Adrenal gland (tissue), 12 donors: Measurements from ENCODE around the gene BPIFB6. TPM values are rescaled to one million over a fixed set of nuclear protein-coding genes. Genes with fewer than 3 reads are reported as not detected.

Experiments used
- DNase-seq, 7 donors: peaks; one replicate each; pipeline ENCODE4 v3.0.0-alpha.2; 2019 to 2020
- H3K27ac ChIP-seq, 5 donors: fragments of 200-600 bp; sonication (generic) in 4 of 5; 1 replicate in 3 of 5; 2 replicates in 2 of 5; pipeline versions ENCODE4 v1.5.1 to v1.8.0; 2016 to 2020; ENCODE audit warnings: mild to moderate bottlenecking in 1 of 5
- H3K27me3 ChIP-seq: fragments of 200-600 bp; 2 replicates; pipeline ENCODE4 v1.8.0; 2021
- H3K36me3 ChIP-seq, 2 donors: fragments of 200-600 bp; replicated peaks in 1 of 2; 1 replicate in 1 of 2; 2 replicates in 1 of 2; pipeline versions ENCODE4 v1.5.1 to v1.8.0; 2018 to 2022
- H3K4me1 ChIP-seq, 2 donors: fragments of 200-600 bp; replicated peaks in 1 of 2; 1 replicate in 1 of 2; 2 replicates in 1 of 2; pipeline versions ENCODE4 v1.5.1 to v1.8.0; 2018 to 2021
- H3K4me3 ChIP-seq, 4 donors: fragments of 200-600 bp; sonication (generic) in 3 of 4; one replicate each; pipeline ENCODE4 v1.5.1; 2016 to 2018
- H3K9me3 ChIP-seq, 3 donors: fragments of 200-600 bp; sonication (generic) in 1 of 3; replicated peaks in 1 of 3; 1 replicate in 2 of 3; 2 replicates in 1 of 3; pipeline versions ENCODE4 v1.5.1 to v1.8.0; 2016 to 2021
- CTCF ChIP-seq, 6 experiments: fragments of 450-650 bp in 4 of 6; fragments of 200-600 bp in 2 of 6; sonication (generic) in 1 of 6; IDR thresholded peaks; 1 replicate in 5 of 6; 2 replicates in 1 of 6; pipeline versions ENCODE4 v1.5.1 to v1.8.0; 2016 to 2021; ENCODE audit warnings: antibody characterized with exemption in 6 of 6, mild to moderate bottlenecking in 2 of 6, moderate library complexity in 1 of 6
- POLR2A ChIP-seq, 2 donors: fragments of 450-650 bp; IDR thresholded peaks; one replicate each; pipeline ENCODE4 v1.6.1; 2017; ENCODE audit warnings: antibody characterized with exemption in 2 of 2, mild to moderate bottlenecking in 2 of 2, moderate library complexity in 1 of 2
- WGBS, 4 donors: extraction: QIAGEN DNeasy Blood & Tissue Kit in 2 of 4; methylation state at CpG; one replicate each; pipeline versions ENCODE4 v1.1.5 to v1.1.7; 2013 to 2017; 5-methylcytosine and 5-hydroxymethylcytosine counted together
- intact Hi-C, 2 donors: fragments of 100-400 bp; cut with DNase I; formaldehyde crosslinking; loops; one replicate each; pipeline versions ENCODE4 v1.14.1 to v1.15.0; 2022 to 2023
- polyA plus RNA-seq, 3 donors: library from polyadenylated mRNA; stranded (reverse); fragments of 200-250 nt in 2 of 3; fragments of 350-450 nt in 1 of 3; fragmentation: Illumina TruSeq in 1 of 3; extraction: RNeasy Lipid Tissue Mini Kit (QIAGEN cat#74804) in 1 of 3; gene quantifications; one replicate each; pipeline ENCODE4 v1.2.3, GENCODE V29; 2013 to 2014
- total RNA-seq, 9 donors: library from RNA; depleted of rRNA in 4 of 9; stranded (reverse); fragments of >200 nt in 4 of 9; fragments of 120-200 nt in 1 of 9; fragmentation: NEBNext Ultra II Directional in 1 of 9; extraction: Animal tissue kit (Norgen Biotek cat#: 25700) in 1 of 9; gene quantifications; one replicate each; pipeline versions ENCODE4 v1.1.0 to v1.2.4, GENCODE V29; 2013 to 2023
- donor health status: healthy with polysubstance abuse.
- donor health status: Bipolar disorder and iron deficiency.
- donor health status: DM: yes; HTN: yes; CAD: no.
- donor health status: DM: no; HTN: no; CAD: no.
- donor health status: DM: no; HTN: no; CAD: no.
- donor health status: DM: yes; HTN: yes; CAD: no.

Gene BPIFB6
- total and polyA plus RNA-seq, 12 donors, result not detected

- WGBS, 4 donors, result 65 to 77% (median 73%) methylated on average over 2 of the region's 2 CpGs
- no peaks in the 10 kb centered on the region for H3K36me3 ChIP-seq
- H3K27me3 ChIP-seq, result peaks cover 6% of the 10 kb centered on the region
- no peak for DNase-seq
- H3K4me1 ChIP-seq, result no peaks in the 10 kb centered on the region
- intact Hi-C loops, result no loop called here
- H3K4me3 ChIP-seq, result no peak overlapping the region
- TF ChIP-seq CTCF (IDR thresholded peaks at IDR 0.05) (no peak), POLR2A (IDR thresholded peaks at IDR 0.05) (no peak)
- no peak overlapping the region for H3K27ac ChIP-seq
- no peaks in the 10 kb centered on the region for H3K9me3 ChIP-seq
Observed at GRCh38 chr20:33072813-33073212, 41.4 kb downstream of the BPIFB6 start.

- Histone ChIP-seq H3K27me3 (peaks cover 7% of the 10 kb centered on the region), H3K36me3 (no peaks in the 10 kb centered on the region), H3K9me3 (no peaks in the 10 kb centered on the region), H3K27ac (no peak overlapping the region), H3K4me3 (no peak overlapping the region), H3K4me1 (no peaks in the 10 kb centered on the region)
- intact Hi-C loops, result no loop called here
- no peak for TF ChIP-seq POLR2A (IDR thresholded peaks at IDR 0.05)
- no peak for TF ChIP-seq CTCF (IDR thresholded peaks at IDR 0.05)
- WGBS, 4 donors, result 55 to 69% (median 61%) methylated on average over 2 of the region's 2 CpGs
- no peak for DNase-seq
Observed at GRCh38 chr20:33074675-33075074, 43.2 kb downstream of the BPIFB6 start.

- TF ChIP-seq POLR2A (IDR thresholded peaks at IDR 0.05), result no peak
- TF ChIP-seq CTCF (IDR thresholded peaks at IDR 0.05), result no peak
- peaks cover 7% of the 10 kb centered on the region for H3K27me3 ChIP-seq
- intact Hi-C loops, result no loop called here
- no peaks in the 10 kb centered on the region for H3K9me3 ChIP-seq
- no peak for DNase-seq
- H3K27ac ChIP-seq, result no peak overlapping the region
- no peaks in the 10 kb centered on the region for H3K36me3 ChIP-seq
- no peak overlapping the region for H3K4me3 ChIP-seq
- H3K4me1 ChIP-seq, result no peaks in the 10 kb centered on the region
- WGBS, 4 donors, result 37 to 50% (median 44%) methylated on average over 6 of the region's 6 CpGs
Observed at GRCh38 chr20:33075281-33075680, 43.8 kb downstream of the BPIFB6 start.

GRCh38 chr20:33076662-33077372 is 45.4 kb downstream of the BPIFB6 start:
- DNase-seq, result no peak
- Histone ChIP-seq H3K27ac (no peak overlapping the region), H3K36me3 (no peaks in the 10 kb centered on the region), H3K27me3 (peaks cover 4% of the 10 kb centered on the region), H3K4me3 (no peak overlapping the region), H3K4me1 (no peaks in the 10 kb centered on the region), H3K9me3 (no peaks in the 10 kb centered on the region)
- 63 to 76% (median 66%) methylated on average over 6 of the region's 6 CpGs for WGBS, 4 donors
- intact Hi-C loops, result no loop called here
- TF ChIP-seq POLR2A (IDR thresholded peaks at IDR 0.05), result no peak
- peak in 2 of 6 experiments; percentile 10 to 25 for TF ChIP-seq CTCF (IDR thresholded peaks at IDR 0.05)
